Endometrial microvascular endothelial cells (primary cell): ENCODE data around the gene RGS9. TPM values are rescaled to one million over a fixed set of nuclear protein-coding genes. Genes with fewer than 3 reads are reported as not detected.
"Not testable (repeated sequence)": the region's sequence is repeated elsewhere in the genome, so short reads cannot be mapped to it uniquely, and the experiment has no call there.

Source experiments
- in situ Hi-C: cut with HindIII; loops from 2 replicates; pipeline ENCODE4 v1.10.0; 2017; ENCODE audit warnings: low sequenced_read_pairs, low pct_unique_long_range_greater_than_20kb; ENCODE audit errors: inconsistent ontology term
- total RNA-seq: library from RNA; depleted of rRNA; stranded (reverse); fragments of >200 nt; gene quantifications from one replicate; pipeline ENCODE4 v1.2.3, GENCODE V29; 2015; ENCODE audit errors: inconsistent ontology term

The RGS9 gene
- total RNA-seq, 1 donor from 2014 or later = not detected

GRCh38 chr17:65197201-65197600 lies 60.0 kb downstream of the RGS9 start:
- in situ Hi-C loops = no loop called here

- in situ Hi-C loops = no loop called here
Observed at GRCh38 chr17:65198653-65199382, 61.6 kb downstream of the RGS9 start.

- in situ Hi-C loops = no loop called here
Observed at GRCh38 chr17:65201331-65201730, 64.2 kb downstream of the RGS9 start.

- in situ Hi-C loops = no loop called here
Observed at GRCh38 chr17:65202844-65203571, 65.8 kb downstream of the RGS9 start.

- in situ Hi-C loops = no loop called here
Observed at GRCh38 chr17:65204001-65204400, 66.8 kb downstream of the RGS9 start.

- in situ Hi-C loops = no loop called here
Observed at GRCh38 chr17:65205655-65206054, 68.5 kb downstream of the RGS9 start.

GRCh38 chr17:65207448-65207847 lies 70.3 kb downstream of the RGS9 start:
- in situ Hi-C loops = not testable (repeated sequence)

- in situ Hi-C loops = no loop called here
Observed at GRCh38 chr17:65208717-65209116, 71.5 kb downstream of the RGS9 start.

- in situ Hi-C loops = no loop called here
Observed at GRCh38 chr17:65218261-65218660, 81.1 kb downstream of the RGS9 start.

GRCh38 chr17:65219124-65219523 lies 82.0 kb downstream of the RGS9 start:
- in situ Hi-C loops = no loop called here

GRCh38 chr17:65219707-65220106 lies 82.5 kb downstream of the RGS9 start:
- in situ Hi-C loops = no loop called here

- in situ Hi-C loops = no loop called here
Observed at GRCh38 chr17:65220732-65221131, 83.6 kb downstream of the RGS9 start.

- in situ Hi-C loops = no loop called here
Observed at GRCh38 chr17:65222214-65222738, 85.1 kb downstream of the RGS9 start.

- in situ Hi-C loops = no loop called here
Observed at GRCh38 chr17:65225061-65225460, 87.9 kb downstream of the RGS9 start.

- in situ Hi-C loops = no loop called here
Observed at GRCh38 chr17:65226227-65226626, 89.1 kb downstream of the RGS9 start.

GRCh38 chr17:65227637-65228036 lies 90.5 kb downstream of the RGS9 start:
- in situ Hi-C loops = no loop called here

GRCh38 chr17:65228287-65228686 lies 91.1 kb downstream of the RGS9 start:
- in situ Hi-C loops = no loop called here

GRCh38 chr17:65228734-65229620 lies 91.8 kb downstream of the RGS9 start:
- in situ Hi-C loops = no loop called here

GRCh38 chr17:65229621-65229995 lies 92.4 kb downstream of the RGS9 start:
- in situ Hi-C loops = no loop called here
